HFF-Myc (cell line): ENCODE results near the gene ANKRD33B.

Source experiments
- DNase-seq: peaks from one replicate; pipeline ENCODE4 v3.0.0-alpha.2; 2011; ENCODE audit warnings: low read depth; ENCODE audit errors: extremely low read depth
- H3K4me3 ChIP-seq: replicated peaks from 2 replicates; pipeline ENCODE4 v1.5.1; 2011; ENCODE audit warnings: low read depth, mild to moderate bottlenecking, control low read depth, low read length
- CTCF ChIP-seq: IDR thresholded peaks from 2 replicates; pipeline ENCODE4 v1.5.1; 2012; ENCODE audit warnings: mild to moderate bottlenecking, low read depth, low read length, control low read depth; ENCODE audit errors: missing control alignments

ANKRD33B gene

GRCh38 chr5:10576121-10576789 lies 12.4 kb downstream of the ANKRD33B start:
- no peak for TF ChIP-seq CTCF
- H3K4me3 ChIP-seq: no peak overlapping the region
- no peak for DNase-seq

GRCh38 chr5:10576790-10577189 lies 12.9 kb downstream of the ANKRD33B start:
- no peak for DNase-seq
- no peak for TF ChIP-seq CTCF
- H3K4me3 ChIP-seq: no peak overlapping the region

- no peak for DNase-seq
- no peak for TF ChIP-seq CTCF
- no peak overlapping the region for H3K4me3 ChIP-seq
These were observed 13.8 kb downstream of the ANKRD33B start for GRCh38 chr5:10577371-10578292.

- no peak for TF ChIP-seq CTCF
- no peak overlapping the region for H3K4me3 ChIP-seq
- DNase-seq: no peak
These were observed 14.4 kb downstream of the ANKRD33B start for GRCh38 chr5:10578293-10578665.

GRCh38 chr5:10578869-10579268 lies 15.0 kb downstream of the ANKRD33B start:
- no peak for TF ChIP-seq CTCF
- DNase-seq: no peak
- no peak overlapping the region for H3K4me3 ChIP-seq

- H3K4me3 ChIP-seq: no peak overlapping the region
- TF ChIP-seq CTCF: no peak
- no peak for DNase-seq
These were observed 16.0 kb downstream of the ANKRD33B start for GRCh38 chr5:10579536-10580521.
